Tibial nerve (tissue), 4 donors: ENCODE data around the gene KRT77. TPM values are rescaled to one million over a fixed set of nuclear protein-coding genes. Genes with fewer than 3 reads are reported as not detected.

ENCODE experiments used
- DNase-seq, 2 donors: peaks; one replicate each; pipeline ENCODE4 v3.0.0-alpha.2; 2019; ENCODE audit warnings: low spot score in 2 of 2
- H3K27ac ChIP-seq, 4 donors: fragments of 200-600 bp; sonication (generic) in 3 of 4; one replicate each; pipeline ENCODE4 v1.5.1; 2017 to 2019; ENCODE audit warnings: mild to moderate bottlenecking in 1 of 4
- H3K27me3 ChIP-seq, 2 donors: fragments of 200-600 bp; sonication (generic) in 1 of 2; one replicate each; pipeline versions ENCODE4 v1.5.1 to v1.6.0; 2017 to 2019
- H3K36me3 ChIP-seq, 3 donors: fragments of 200-600 bp; sonication (generic); one replicate each; pipeline ENCODE4 v1.5.1; 2018 to 2019
- H3K4me1 ChIP-seq, 4 donors: fragments of 200-600 bp; sonication (generic) in 3 of 4; one replicate each; pipeline ENCODE4 v1.5.1; 2017 to 2019
- H3K4me3 ChIP-seq, 4 donors: fragments of 200-600 bp; sonication (generic) in 3 of 4; one replicate each; pipeline ENCODE4 v1.5.1; 2017 to 2019; ENCODE audit warnings: mild to moderate bottlenecking in 1 of 4, moderate library complexity in 1 of 4
- H3K9me3 ChIP-seq, 4 donors: fragments of 200-600 bp; sonication (generic) in 3 of 4; one replicate each; pipeline ENCODE4 v1.5.1; 2017 to 2019
- CTCF ChIP-seq, 5 experiments: fragments of 200-600 bp in 3 of 5; fragments of 450-650 bp in 2 of 5; sonication (generic) in 3 of 5; IDR thresholded peaks; one replicate each; pipeline ENCODE4 v1.5.1; 2016 to 2019; ENCODE audit warnings: antibody characterized with exemption in 5 of 5, mild to moderate bottlenecking in 3 of 5, moderate library complexity in 2 of 5
- EP300 ChIP-seq, 2 donors: sonication (generic); formaldehyde crosslinking; IDR thresholded peaks; one replicate each; pipeline ENCODE4 v1.6.1; 2017; ENCODE audit warnings: antibody characterized with exemption in 2 of 2, mild to moderate bottlenecking in 1 of 2
- POLR2A ChIP-seq, 2 donors: fragments of 450-650 bp; IDR thresholded peaks; one replicate each; pipeline ENCODE4 v1.6.1; 2017; ENCODE audit warnings: antibody characterized with exemption in 2 of 2, mild to moderate bottlenecking in 2 of 2, moderate library complexity in 2 of 2
- WGBS, 2 donors: methylation state at CpG; one replicate each; pipeline ENCODE4 v1.1.5; 2018; 5-methylcytosine and 5-hydroxymethylcytosine counted together
- total RNA-seq, 4 donors: library from RNA; depleted of rRNA; stranded (reverse); fragments of >200 nt; gene quantifications; one replicate each; pipeline ENCODE4 v1.1.0, GENCODE V29; 2016

KRT77 gene
- total RNA-seq, 4 donors from 2014 or later, result not detected

- TF ChIP-seq POLR2A (IDR thresholded peaks at IDR 0.05) (no peak), EP300 (IDR thresholded peaks at IDR 0.05) (no peak), CTCF (IDR thresholded peaks at IDR 0.05) (no peak)
- H3K27me3 ChIP-seq, result peaks cover 0 to 66% of the 10 kb centered on the region in 2 donors
- no peak for DNase-seq
Measured at GRCh38 chr12:52691076-52691840, 12.1 kb downstream of the KRT77 start.

GRCh38 chr12:52690351-52691075, 12.8 kb downstream of the KRT77 start:
- no peak for TF ChIP-seq CTCF (IDR thresholded peaks at IDR 0.05)
- TF ChIP-seq POLR2A (IDR thresholded peaks at IDR 0.05), result no peak
- no peak for TF ChIP-seq EP300 (IDR thresholded peaks at IDR 0.05)
- peaks cover 0 to 13% (median 3%) of the 10 kb centered on the region in 4 donors for H3K4me1 ChIP-seq
- no peak overlapping the region for H3K27ac ChIP-seq
- H3K36me3 ChIP-seq, result no peaks in the 10 kb centered on the region
- no peaks in the 10 kb centered on the region for H3K9me3 ChIP-seq
- WGBS, 2 donors, result 61 to 64% methylated on average over 8 of the region's 8 CpGs
- H3K27me3 ChIP-seq, result peaks cover 0 to 64% of the 10 kb centered on the region in 2 donors
- DNase-seq, result no peak
- H3K4me3 ChIP-seq, result peak overlapping the region in 2 of 4 donors; percentile 24 to 28

More at GRCh38 chr12:52691076-52691840, 12.1 kb downstream of the KRT77 start:
- WGBS, 2 donors, result 6 to 8% methylated on average over 42 to 45 of the region's 45 CpGs
- Histone ChIP-seq H3K27ac (no peak overlapping the region), H3K36me3 (no peaks in the 10 kb centered on the region), H3K4me1 (peaks cover 0 to 13% (median 3%) of the 10 kb centered on the region in 4 donors), H3K9me3 (no peaks in the 10 kb centered on the region), H3K4me3 (peak overlapping the region in 2 of 4 donors; percentile 24 to 28)

- no peak overlapping the region for H3K4me3 ChIP-seq
- H3K4me1 ChIP-seq, result peaks cover 0 to 13% (median 3%) of the 10 kb centered on the region in 4 donors
- H3K9me3 ChIP-seq, result no peaks in the 10 kb centered on the region
- TF ChIP-seq CTCF (IDR thresholded peaks at IDR 0.05), result no peak
- no peak for TF ChIP-seq POLR2A (IDR thresholded peaks at IDR 0.05)
- TF ChIP-seq EP300 (IDR thresholded peaks at IDR 0.05), result no peak
- no peak for DNase-seq
- no peak overlapping the region for H3K27ac ChIP-seq
- no peaks in the 10 kb centered on the region for H3K36me3 ChIP-seq
- H3K27me3 ChIP-seq, result peaks cover 0 to 64% of the 10 kb centered on the region in 2 donors
- WGBS, 2 donors, result 63 to 80% methylated on average over 1 of the region's 1 CpG
Measured at GRCh38 chr12:52689936-52690335, 13.4 kb downstream of the KRT77 start.

GRCh38 chr12:52689239-52689638, 14.1 kb downstream of the KRT77 start:
- no peak overlapping the region for H3K4me3 ChIP-seq
- no peaks in the 10 kb centered on the region for H3K9me3 ChIP-seq
- H3K27me3 ChIP-seq, result peaks cover 0 to 64% of the 10 kb centered on the region in 2 donors
- TF ChIP-seq EP300 (IDR thresholded peaks at IDR 0.05) (no peak), CTCF (IDR thresholded peaks at IDR 0.05) (no peak), POLR2A (IDR thresholded peaks at IDR 0.05) (no peak)
- H3K27ac ChIP-seq, result no peak overlapping the region
- DNase-seq, result no peak
- no peaks in the 10 kb centered on the region for H3K36me3 ChIP-seq
- H3K4me1 ChIP-seq, result peaks cover 0 to 13% (median 3%) of the 10 kb centered on the region in 4 donors

GRCh38 chr12:52688481-52688880, 14.8 kb downstream of the KRT77 start:
- peaks cover 0 to 64% of the 10 kb centered on the region in 2 donors for H3K27me3 ChIP-seq
- H3K4me1 ChIP-seq, result peaks cover 0 to 13% (median 3%) of the 10 kb centered on the region in 4 donors
- TF ChIP-seq POLR2A (IDR thresholded peaks at IDR 0.05) (no peak), CTCF (IDR thresholded peaks at IDR 0.05) (no peak), EP300 (IDR thresholded peaks at IDR 0.05) (no peak)
- no peaks in the 10 kb centered on the region for H3K9me3 ChIP-seq
- no peak overlapping the region for H3K27ac ChIP-seq
- H3K4me3 ChIP-seq, result no peak overlapping the region
- WGBS, 2 donors, result 62 to 80% methylated on average over 2 of the region's 2 CpGs
- no peaks in the 10 kb centered on the region for H3K36me3 ChIP-seq
- no peak for DNase-seq
